Measurements from ENCODE around the gene SLC9A5. TPM values are rescaled to one million over a fixed set of nuclear protein-coding genes. Genes with fewer than 3 reads are reported as not detected.

The SLC9A5 gene
- total and polyA plus RNA-seq, 2 donors (not counting 3 experiments of a cell fraction or from before 2014, with no cell fraction given) = 2.7 to 2.8 TPM

DNA sequence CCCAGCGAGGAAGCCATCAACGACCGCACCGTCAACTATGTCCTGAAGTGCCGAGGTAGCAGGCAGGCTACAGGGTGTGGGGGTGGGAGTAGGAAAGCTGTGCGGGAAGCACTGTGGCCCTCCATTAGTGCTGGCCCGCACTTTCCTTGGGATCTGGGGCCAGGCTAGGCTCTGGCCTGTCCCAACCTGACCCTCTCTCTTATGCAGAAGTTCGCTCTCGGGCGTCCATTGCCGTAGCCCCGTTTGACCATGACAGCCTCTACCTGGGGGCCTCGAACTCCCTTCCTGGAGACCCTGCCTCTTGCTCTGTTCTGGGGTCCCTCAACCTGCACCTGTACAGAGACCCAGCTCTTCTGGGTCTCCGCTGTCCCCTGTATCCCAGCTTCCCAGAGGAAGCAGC, 39.2 kb downstream of the SLC9A5 start:
- DNase-seq (ENCODE audit: low read depth, low spot score) = no peak
- dilution Hi-C loops (cut with MboI; ENCODE audit: extremely low pct_ligation_motif_present, low sequenced_read_pairs) = no loop called here

More for the DNA sequence above, 39.2 kb downstream of the SLC9A5 start:
- Histone ChIP-seq H3K36me3 (ENCODE audit: control insufficient read depth in 2 of 2, extremely low read depth in 1 of 2, insufficient read depth in 2 of 2, low read length in 2 of 2) (no peaks in the 10 kb centered on the region), H3K9me3 (replicated peaks; ENCODE audit: control insufficient read depth, insufficient read depth, low read length) (no peaks in the 10 kb centered on the region), H3K4me1 (ENCODE audit: control insufficient read depth, extremely low read depth, insufficient read depth, low read length) (no peaks in the 10 kb centered on the region), H2AFZ (ENCODE audit: low read depth, low read length) (no peak overlapping the region), H3K27me3 (ENCODE audit: control insufficient read depth in 2 of 2, insufficient read depth in 2 of 2, low read length in 2 of 2) (no peaks in the 10 kb centered on the region), H3K9me1 (replicated peaks; ENCODE audit: control insufficient read depth, extremely low read depth, insufficient read depth, low read length) (no peaks in the 10 kb centered on the region), H3K4me3 (replicated peaks in 1 of 3; ENCODE audit: insufficient read depth in 1 of 3, low read depth in 1 of 3, low read length in 3 of 3) (no peak overlapping the region), H3K27ac (ENCODE audit: insufficient read depth, low read depth, low read length) (no peak overlapping the region), H3K9ac (replicated peaks; ENCODE audit: extremely low read depth, insufficient read depth, low read length) (no peak overlapping the region), H3K79me2 (ENCODE audit: control insufficient read depth, insufficient read depth, low read length) (no peaks in the 10 kb centered on the region), H4K20me1 (replicated peaks; ENCODE audit: control insufficient read depth, extremely low read depth, insufficient read depth, low read length) (no peaks in the 10 kb centered on the region), H3K4me2 (ENCODE audit: insufficient read depth, low read length) (no peak overlapping the region)
- ChIA-PET POLR2A (no interaction called here), CTCF (interaction anchor here (0.9 to 4.5 kb wide), 5 partner anchors 9 to 112 kb away, joined by 3 to 55 read pairs (median 5); partner anchors contain the start of genes KCTD19 and LRRC36)
- FAIRE-seq = no peak
- BruUV-seq (replicated peaks) = no TSS peak
- intact Hi-C loops (cut with micrococcal nuclease) = no loop called here
- no peak for TF ChIP-seq MYC (IDR thresholded peaks at IDR 0.05; ENCODE audit: low read depth, low read length)
- TF ChIP-seq, protein P1, sequence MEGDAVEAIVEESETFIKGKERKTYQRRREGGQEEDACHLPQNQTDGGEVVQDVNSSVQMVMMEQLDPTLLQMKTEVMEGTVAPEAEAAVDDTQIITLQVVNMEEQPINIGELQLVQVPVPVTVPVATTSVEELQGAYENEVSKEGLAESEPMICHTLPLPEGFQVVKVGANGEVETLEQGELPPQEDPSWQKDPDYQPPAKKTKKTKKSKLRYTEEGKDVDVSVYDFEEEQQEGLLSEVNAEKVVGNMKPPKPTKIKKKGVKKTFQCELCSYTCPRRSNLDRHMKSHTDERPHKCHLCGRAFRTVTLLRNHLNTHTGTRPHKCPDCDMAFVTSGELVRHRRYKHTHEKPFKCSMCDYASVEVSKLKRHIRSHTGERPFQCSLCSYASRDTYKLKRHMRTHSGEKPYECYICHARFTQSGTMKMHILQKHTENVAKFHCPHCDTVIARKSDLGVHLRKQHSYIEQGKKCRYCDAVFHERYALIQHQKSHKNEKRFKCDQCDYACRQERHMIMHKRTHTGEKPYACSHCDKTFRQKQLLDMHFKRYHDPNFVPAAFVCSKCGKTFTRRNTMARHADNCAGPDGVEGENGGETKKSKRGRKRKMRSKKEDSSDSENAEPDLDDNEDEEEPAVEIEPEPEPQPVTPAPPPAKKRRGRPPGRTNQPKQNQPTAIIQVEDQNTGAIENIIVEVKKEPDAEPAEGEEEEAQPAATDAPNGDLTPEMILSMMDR (IDR thresholded peaks at IDR 0.05; ENCODE audit: extremely low read depth in 1 of 2, insufficient read depth in 1 of 2, low read depth in 1 of 2, low read length in 2 of 2) = no peak
- TF ChIP-seq POLR2AphosphoS5 (IDR thresholded peaks at IDR 0.05; ENCODE audit: insufficient read depth, low read depth, low read length) = no peak
- no peak for TF ChIP-seq FOS (IDR thresholded peaks at IDR 0.05; ENCODE audit: borderline replicate concordance, insufficient read depth, low read length)
- TF ChIP-seq GATA2 (IDR thresholded peaks at IDR 0.05; ENCODE audit: insufficient read depth, insufficient read length, low read depth, low read length) = no peak
- TF ChIP-seq, protein P2, sequence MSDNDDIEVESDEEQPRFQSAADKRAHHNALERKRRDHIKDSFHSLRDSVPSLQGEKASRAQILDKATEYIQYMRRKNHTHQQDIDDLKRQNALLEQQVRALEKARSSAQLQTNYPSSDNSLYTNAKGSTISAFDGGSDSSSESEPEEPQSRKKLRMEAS (IDR thresholded peaks at IDR 0.05; ENCODE audit: insufficient read depth, insufficient read length) = no peak
- no peak for TF ChIP-seq JUN (IDR thresholded peaks at IDR 0.05; ENCODE audit: borderline replicate concordance, insufficient read depth, insufficient read length, low read depth)
- TF ChIP-seq EZH2 (IDR thresholded peaks at IDR 0.05; ENCODE audit: borderline replicate concordance, low read depth, low read length, severe bottlenecking) = no peak
- TF ChIP-seq POLR2A (IDR thresholded peaks at IDR 0.05; ENCODE audit: low read depth, low read length) = no peak

All from endothelial cell of umbilical vein (primary cell).